Endothelial cell of umbilical vein (primary cell): ENCODE results near the gene THSD4.

ENCODE experiments used
- POLR2A ChIP-seq: IDR thresholded peaks from 2 replicates; pipeline ENCODE4 v1.6.1; 2012; ENCODE audit warnings: low read depth, mild to moderate bottlenecking, control low read depth, low read length
- POLR2AphosphoS5 ChIP-seq: IDR thresholded peaks from 2 replicates; pipeline ENCODE4 v1.6.1; 2012; ENCODE audit warnings: low read depth, mild to moderate bottlenecking, control low read depth, low read length, moderate library complexity; ENCODE audit not compliant: insufficient read depth
- TF ChIP-seq, protein P1 (sequence below), 2 donors: IDR thresholded peaks; 1 replicate in 1 of 2; 2 replicates in 1 of 2; pipeline ENCODE4 v1.5.1; 2011; ENCODE audit warnings: low read length in 2 of 2, mild to moderate bottlenecking in 2 of 2, moderate library complexity in 2 of 2, control low read depth in 1 of 2, inconsistent platforms in 1 of 2, low read depth in 1 of 2; ENCODE audit not compliant: insufficient read depth in 1 of 2; ENCODE audit errors: extremely low read depth in 1 of 2

DNA sequence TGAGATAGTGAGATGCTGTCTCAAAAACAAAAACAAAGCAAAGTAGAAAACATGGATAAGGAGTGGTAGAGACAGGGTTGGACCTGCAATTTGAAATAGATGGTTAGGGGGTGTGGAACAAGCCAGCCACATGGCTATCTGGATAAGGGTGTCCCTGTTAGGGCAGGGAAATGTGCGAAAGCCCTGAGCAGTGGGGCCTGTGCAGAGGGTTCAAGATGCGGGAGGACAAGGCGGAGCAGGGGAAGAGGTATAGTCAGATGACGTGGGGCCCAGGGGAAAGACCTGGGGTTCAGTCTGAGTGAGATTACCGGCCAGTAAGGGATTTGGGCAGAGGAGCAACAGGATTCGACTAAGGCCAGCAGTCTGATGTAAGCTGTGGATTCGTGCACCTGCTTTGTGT lies 676.7 kb downstream of the THSD4 start:
- TF ChIP-seq, protein P1, sequence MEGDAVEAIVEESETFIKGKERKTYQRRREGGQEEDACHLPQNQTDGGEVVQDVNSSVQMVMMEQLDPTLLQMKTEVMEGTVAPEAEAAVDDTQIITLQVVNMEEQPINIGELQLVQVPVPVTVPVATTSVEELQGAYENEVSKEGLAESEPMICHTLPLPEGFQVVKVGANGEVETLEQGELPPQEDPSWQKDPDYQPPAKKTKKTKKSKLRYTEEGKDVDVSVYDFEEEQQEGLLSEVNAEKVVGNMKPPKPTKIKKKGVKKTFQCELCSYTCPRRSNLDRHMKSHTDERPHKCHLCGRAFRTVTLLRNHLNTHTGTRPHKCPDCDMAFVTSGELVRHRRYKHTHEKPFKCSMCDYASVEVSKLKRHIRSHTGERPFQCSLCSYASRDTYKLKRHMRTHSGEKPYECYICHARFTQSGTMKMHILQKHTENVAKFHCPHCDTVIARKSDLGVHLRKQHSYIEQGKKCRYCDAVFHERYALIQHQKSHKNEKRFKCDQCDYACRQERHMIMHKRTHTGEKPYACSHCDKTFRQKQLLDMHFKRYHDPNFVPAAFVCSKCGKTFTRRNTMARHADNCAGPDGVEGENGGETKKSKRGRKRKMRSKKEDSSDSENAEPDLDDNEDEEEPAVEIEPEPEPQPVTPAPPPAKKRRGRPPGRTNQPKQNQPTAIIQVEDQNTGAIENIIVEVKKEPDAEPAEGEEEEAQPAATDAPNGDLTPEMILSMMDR (IDR thresholded peaks at IDR 0.05; ENCODE audit: extremely low read depth in 1 of 2, insufficient read depth in 1 of 2, low read depth in 1 of 2, low read length in 2 of 2) = no peak
- TF ChIP-seq POLR2AphosphoS5 (no peak), POLR2A (no peak)
